ENCODE results near the gene FBXL7. TPM values are rescaled to one million over a fixed set of nuclear protein-coding genes. Genes with fewer than 3 reads are reported as not detected.

Gene FBXL7
- total and polyA plus RNA-seq, 9 of the 15 experiments (the other 6 are each of a cell fraction or from before 2014, with no cell fraction given) = 0.04 to 0.08 TPM; not detected in 7

GRCh38 chr5:15837551-15838289 lies 337.7 kb downstream of the FBXL7 start (continued):
- no peak for TF ChIP-seq ZNF449 (CRISPR knock-in tag; IDR thresholded peaks at IDR 0.05)

GRCh38 chr5:15844253-15844652 lies 344.3 kb downstream of the FBXL7 start:
- H3K27me3 ChIP-seq (ENCODE audit: control insufficient read depth in 2 of 2, insufficient read depth in 2 of 2, low read length in 2 of 2) = no peaks in the 10 kb centered on the region
- BruUV-seq (replicated peaks) = no TSS peak
- intact Hi-C loops (cut with micrococcal nuclease) (no loop called here), in situ Hi-C loops (cut with MboI) (no loop called here)
- CTCF ChIA-PET (ENCODE audit: low intra/inter-chr PET ratio) = no interaction called here
- no peak overlapping the region for H3K4me2 ChIP-seq (ENCODE audit: insufficient read depth, low read length)
- DNase-seq (ENCODE audit: extremely low read depth in 1 of 4, low spot score in 3 of 4) = no peak
- no peaks in the 10 kb centered on the region for H4K20me1 ChIP-seq (replicated peaks; ENCODE audit: control insufficient read depth, insufficient read depth, low read length)
- H3K9me3 ChIP-seq (replicated peaks; ENCODE audit: control insufficient read depth, insufficient read depth, low read depth, low read length) = no peaks in the 10 kb centered on the region; the same call in 1 of the 2 replicates
- no peaks in the 10 kb centered on the region for H3K36me3 ChIP-seq (ENCODE audit: control insufficient read depth, insufficient read depth, low read length)
- H3K9ac ChIP-seq (ENCODE audit: insufficient read depth in 1 of 2, low read depth in 2 of 2, low read length in 2 of 2) = no peak overlapping the region
- ATAC-seq = no peak
- H2AFZ ChIP-seq (ENCODE audit: low read depth, low read length) = no peak overlapping the region
- H3K4me1 ChIP-seq (replicated peaks in 1 of 2; ENCODE audit: control insufficient read depth in 2 of 2, insufficient read depth in 2 of 2, low read length in 2 of 2) = no peaks in the 10 kb centered on the region
- no peak overlapping the region for H3K4me3 ChIP-seq
- POLR2A ChIA-PET = no interaction called here
- FAIRE-seq = no peak
- H3K9me1 ChIP-seq (ENCODE audit: control insufficient read depth, insufficient read depth, low read length) = no peaks in the 10 kb centered on the region
- H3K27ac ChIP-seq (ENCODE audit: extremely low read depth, low read depth, low read length) = no peak overlapping the region
- WGBS (ENCODE audit: insufficient coverage, low coverage, missing lambda C conversion rate) = 3% methylated on average over 4 of the region's 4 CpGs
- H3K79me2 ChIP-seq (ENCODE audit: control insufficient read depth, insufficient read depth, low read length) = no peaks in the 10 kb centered on the region
- TF ChIP-seq NCOR1 (IDR thresholded peaks at IDR 0.05) (no peak), ZFPM2 (CRISPR knock-in tag; IDR thresholded peaks at IDR 0.05) (no peak), TCF7L2 (IDR thresholded peaks at IDR 0.05; ENCODE audit: low read depth, low read length) (no peak), GMEB1 (CRISPR knock-in tag; IDR thresholded peaks at IDR 0.05) (no peak), HDAC8 (tag; IDR thresholded peaks at IDR 0.05) (no peak), PYGO2 (tag; IDR thresholded peaks at IDR 0.05) (no peak), ILF3 (IDR thresholded peaks at IDR 0.05; ENCODE audit: borderline replicate concordance) (no peak), PRDM10 (IDR thresholded peaks at IDR 0.05; ENCODE audit: partially characterized antibody) (no peak), ETV5 (CRISPR knock-in tag; IDR thresholded peaks at IDR 0.05; ENCODE audit: low read depth) (no peak)
- TF ChIP-seq, protein P1, sequence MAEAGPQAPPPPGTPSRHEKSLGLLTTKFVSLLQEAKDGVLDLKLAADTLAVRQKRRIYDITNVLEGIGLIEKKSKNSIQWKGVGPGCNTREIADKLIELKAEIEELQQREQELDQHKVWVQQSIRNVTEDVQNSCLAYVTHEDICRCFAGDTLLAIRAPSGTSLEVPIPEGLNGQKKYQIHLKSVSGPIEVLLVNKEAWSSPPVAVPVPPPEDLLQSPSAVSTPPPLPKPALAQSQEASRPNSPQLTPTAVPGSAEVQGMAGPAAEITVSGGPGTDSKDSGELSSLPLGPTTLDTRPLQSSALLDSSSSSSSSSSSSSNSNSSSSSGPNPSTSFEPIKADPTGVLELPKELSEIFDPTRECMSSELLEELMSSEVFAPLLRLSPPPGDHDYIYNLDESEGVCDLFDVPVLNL (CRISPR knock-in tag; IDR thresholded peaks at IDR 0.05; ENCODE audit: low read depth) = no peak

Measured in K562 (cell line).